PC-9 (cell line): ENCODE measurements around the gene PPP2R2C. TPM values are rescaled to one million over a fixed set of nuclear protein-coding genes. Genes with fewer than 3 reads are reported as not detected.

Experiments used
- BruUV-seq: library from RNA; stranded (reverse); fragments of 400-500 nt; replicated peaks from 2 replicates; lab custom pipeline; 2021; lab: Mats Ljungman, UMichigan
- CTCF ChIA-PET: fragments of 300-600 bp; sonication (Branson Sonifier 250); formaldehyde crosslinking; loops from one replicate; lab custom pipeline; 2022; ENCODE audit warnings: antibody characterized with exemption; lab: Charles Lee
- POLR2A ChIA-PET: fragments of 300-600 bp; sonication (Branson Sonifier 250); formaldehyde crosslinking; loops from one replicate; lab custom pipeline; 2022; ENCODE audit warnings: antibody characterized with exemption; ENCODE audit not compliant: unreplicated experiment; lab: Charles Lee
- DNase-seq, 2 experiments: peaks; one replicate each; pipeline versions ENCODE4 v3.0.0 to v3.0.0-alpha.2; 2015 to 2022; ENCODE audit warnings: mixed read lengths in 1 of 2
- H2AFZ ChIP-seq: fragments of 200-600 bp; sonication (generic); 2 replicates; pipeline ENCODE4 v1.8.1; 2017; ENCODE audit warnings: antibody characterized with exemption
- H3F3A ChIP-seq: fragments of 200-600 bp; sonication (generic); 2 replicates; pipeline ENCODE4 v1.8.1; 2017; ENCODE audit warnings: antibody characterized with exemption, mild to moderate bottlenecking, low read depth; ENCODE audit not compliant: insufficient read depth
- H3K27ac ChIP-seq: fragments of 200-600 bp; sonication (generic); 2 replicates; pipeline ENCODE4 v1.6.1; 2016; ENCODE audit warnings: mixed run types
- H3K27me3 ChIP-seq: fragments of 200-600 bp; sonication (generic); 2 replicates; pipeline ENCODE4 v1.6.1; 2016; ENCODE audit warnings: low read depth, mixed run types; ENCODE audit not compliant: insufficient read depth
- H3K36me3 ChIP-seq: fragments of 200-600 bp; sonication (generic); 2 replicates; pipeline ENCODE4 v1.6.1; 2016; ENCODE audit warnings: low read depth, mixed run types
- H3K4me1 ChIP-seq: fragments of 200-600 bp; sonication (generic); replicated peaks from 2 replicates; pipeline ENCODE4 v1.6.1; 2016; ENCODE audit warnings: mixed run types; ENCODE audit not compliant: insufficient read depth
- H3K4me2 ChIP-seq: fragments of 200-600 bp; sonication (generic); 2 replicates; pipeline ENCODE4 v1.6.1; 2017; ENCODE audit warnings: mixed run types
- H3K4me3 ChIP-seq: fragments of 200-600 bp; sonication (generic); 2 replicates; pipeline ENCODE4 v1.6.1; 2016; ENCODE audit warnings: mixed run types
- H3K79me2 ChIP-seq: fragments of 200-600 bp; sonication (generic); 2 replicates; pipeline ENCODE4 v1.6.1; 2017; ENCODE audit warnings: low read depth, mixed run types
- H3K9me2 ChIP-seq: fragments of 200-600 bp; sonication (generic); 2 replicates; pipeline ENCODE4 v1.8.1; 2017; ENCODE audit warnings: mild to moderate bottlenecking; ENCODE audit not compliant: insufficient read depth
- H3K9me3 ChIP-seq: fragments of 200-600 bp; sonication (generic); 2 replicates; pipeline ENCODE4 v1.8.1; 2016; ENCODE audit warnings: low read depth; ENCODE audit not compliant: insufficient read depth
- H4K20me1 ChIP-seq: fragments of 200-600 bp; sonication (generic); 2 replicates; pipeline ENCODE4 v1.8.1; 2017; ENCODE audit not compliant: insufficient read depth
- EZH2 ChIP-seq: fragments of 200-600 bp; sonication (generic); IDR thresholded peaks from 2 replicates; pipeline ENCODE4 v1.8.0; 2017; ENCODE audit warnings: antibody characterized with exemption, low read depth
- intact Hi-C: fragments of 100-400 bp; cut with micrococcal nuclease; formaldehyde crosslinking; loops from one replicate; pipeline ENCODE4 v1.10.0; 2022; ENCODE audit not compliant: unreplicated experiment
- total RNA-seq: library from RNA; stranded (reverse); gene quantifications from 2 replicates; pipeline ENCODE4 v1.2.3, GENCODE V29; 2021
- TF ChIP-seq, protein P1 (sequence below): fragments of 200-600 bp; sonication (generic); conservative IDR thresholded peaks from 2 replicates; pipeline ENCODE4 v1.6.1; 2017; ENCODE audit warnings: mixed run types, antibody characterized with exemption, mild to moderate bottlenecking, moderate library complexity

Gene PPP2R2C
- total RNA-seq, 1 experiment from 2014 or later, result 40.9 TPM

DNA sequence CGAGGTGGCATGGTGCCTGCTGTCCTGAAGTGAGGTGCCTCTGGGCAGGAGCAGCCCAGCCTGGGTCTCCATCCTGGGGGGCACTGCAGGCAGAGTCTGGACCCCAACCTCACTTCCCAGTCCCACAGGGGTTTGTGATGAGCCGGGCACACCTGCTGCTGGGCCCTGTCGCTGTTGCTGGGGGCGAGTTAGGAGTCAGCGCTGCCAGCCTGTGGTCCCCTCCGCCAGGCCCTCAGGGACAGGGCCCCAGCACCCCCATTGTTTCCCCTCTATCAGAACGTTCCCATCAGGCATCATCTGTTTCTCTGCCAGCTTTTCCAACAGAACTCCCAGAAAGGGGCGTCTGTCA, 179.3 kb downstream of the PPP2R2C start:
- no peaks in the 10 kb centered on the region for H3K36me3 ChIP-seq
- H4K20me1 ChIP-seq, result no peaks in the 10 kb centered on the region
- no peak for DNase-seq
- H2AFZ ChIP-seq, result no peak overlapping the region
- intact Hi-C loops, result no loop called here
- H3K79me2 ChIP-seq, result no peaks in the 10 kb centered on the region
- no peak for TF ChIP-seq EZH2
- TF ChIP-seq, protein P1, sequence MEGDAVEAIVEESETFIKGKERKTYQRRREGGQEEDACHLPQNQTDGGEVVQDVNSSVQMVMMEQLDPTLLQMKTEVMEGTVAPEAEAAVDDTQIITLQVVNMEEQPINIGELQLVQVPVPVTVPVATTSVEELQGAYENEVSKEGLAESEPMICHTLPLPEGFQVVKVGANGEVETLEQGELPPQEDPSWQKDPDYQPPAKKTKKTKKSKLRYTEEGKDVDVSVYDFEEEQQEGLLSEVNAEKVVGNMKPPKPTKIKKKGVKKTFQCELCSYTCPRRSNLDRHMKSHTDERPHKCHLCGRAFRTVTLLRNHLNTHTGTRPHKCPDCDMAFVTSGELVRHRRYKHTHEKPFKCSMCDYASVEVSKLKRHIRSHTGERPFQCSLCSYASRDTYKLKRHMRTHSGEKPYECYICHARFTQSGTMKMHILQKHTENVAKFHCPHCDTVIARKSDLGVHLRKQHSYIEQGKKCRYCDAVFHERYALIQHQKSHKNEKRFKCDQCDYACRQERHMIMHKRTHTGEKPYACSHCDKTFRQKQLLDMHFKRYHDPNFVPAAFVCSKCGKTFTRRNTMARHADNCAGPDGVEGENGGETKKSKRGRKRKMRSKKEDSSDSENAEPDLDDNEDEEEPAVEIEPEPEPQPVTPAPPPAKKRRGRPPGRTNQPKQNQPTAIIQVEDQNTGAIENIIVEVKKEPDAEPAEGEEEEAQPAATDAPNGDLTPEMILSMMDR, result no peak
- no peaks in the 10 kb centered on the region for H3K9me3 ChIP-seq
- no peaks in the 10 kb centered on the region for H3K4me1 ChIP-seq
- H3K27me3 ChIP-seq, result no peaks in the 10 kb centered on the region
- H3K4me3 ChIP-seq, result no peak overlapping the region
- POLR2A ChIA-PET, result no interaction called here
- H3K4me2 ChIP-seq, result no peak overlapping the region
- CTCF ChIA-PET, result no interaction called here
- BruUV-seq, result no TSS peak
- no peaks in the 10 kb centered on the region for H3K9me2 ChIP-seq
- H3K27ac ChIP-seq, result no peak overlapping the region
- H3F3A ChIP-seq, result no peaks in the 10 kb centered on the region

DNA sequence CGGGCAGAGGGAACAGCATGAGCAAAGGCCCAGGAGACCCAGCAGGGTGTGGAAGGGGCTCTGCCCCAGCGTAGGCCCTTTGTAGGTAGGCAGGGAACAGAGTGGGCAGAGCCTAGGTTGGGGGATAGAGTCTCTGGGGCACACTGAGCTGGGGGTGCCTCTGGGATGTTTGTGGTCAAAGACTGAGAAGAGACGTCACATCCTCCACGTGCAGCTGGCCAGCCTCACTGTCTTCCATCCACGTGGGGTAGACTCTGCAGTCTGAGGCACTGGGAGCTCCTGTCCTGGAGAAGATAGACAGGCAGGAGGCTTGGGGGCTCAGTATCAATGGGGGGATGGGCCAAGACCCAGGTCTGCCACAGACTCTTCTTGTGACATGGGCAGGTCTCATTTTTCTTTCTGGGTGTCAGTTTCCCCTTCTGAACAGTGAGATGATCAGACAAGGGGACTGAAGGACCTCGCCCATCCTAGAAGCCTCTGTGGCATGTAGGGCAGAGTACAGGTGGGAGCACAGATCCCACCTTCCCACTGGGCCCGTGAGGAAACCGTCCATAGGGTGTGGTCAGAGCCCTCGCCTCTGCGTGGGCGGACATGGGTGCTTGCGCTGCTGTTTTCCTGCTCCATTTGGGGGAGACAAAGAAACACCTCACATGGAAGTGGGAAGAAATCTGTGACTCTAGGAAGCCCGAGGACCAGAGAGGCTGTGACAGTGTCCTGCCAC, 179.9 kb downstream of the PPP2R2C start:
- H3K9me3 ChIP-seq, result no peaks in the 10 kb centered on the region
- H4K20me1 ChIP-seq, result no peaks in the 10 kb centered on the region
- no peaks in the 10 kb centered on the region for H3K79me2 ChIP-seq
- ChIA-PET POLR2A (no interaction called here), CTCF (no interaction called here)
- DNase-seq, result no peak
- no peak overlapping the region for H2AFZ ChIP-seq
- TF ChIP-seq EZH2, result no peak
- TF ChIP-seq, protein P1, result no peak
- no peaks in the 10 kb centered on the region for H3K36me3 ChIP-seq
- H3K4me2 ChIP-seq, result no peak overlapping the region
- no peaks in the 10 kb centered on the region for H3K27me3 ChIP-seq
- BruUV-seq, result no TSS peak
- intact Hi-C loops, result no loop called here
- H3F3A ChIP-seq, result no peaks in the 10 kb centered on the region
- H3K4me3 ChIP-seq, result no peak overlapping the region
- no peak overlapping the region for H3K27ac ChIP-seq
- no peaks in the 10 kb centered on the region for H3K4me1 ChIP-seq
- no peaks in the 10 kb centered on the region for H3K9me2 ChIP-seq

DNA sequence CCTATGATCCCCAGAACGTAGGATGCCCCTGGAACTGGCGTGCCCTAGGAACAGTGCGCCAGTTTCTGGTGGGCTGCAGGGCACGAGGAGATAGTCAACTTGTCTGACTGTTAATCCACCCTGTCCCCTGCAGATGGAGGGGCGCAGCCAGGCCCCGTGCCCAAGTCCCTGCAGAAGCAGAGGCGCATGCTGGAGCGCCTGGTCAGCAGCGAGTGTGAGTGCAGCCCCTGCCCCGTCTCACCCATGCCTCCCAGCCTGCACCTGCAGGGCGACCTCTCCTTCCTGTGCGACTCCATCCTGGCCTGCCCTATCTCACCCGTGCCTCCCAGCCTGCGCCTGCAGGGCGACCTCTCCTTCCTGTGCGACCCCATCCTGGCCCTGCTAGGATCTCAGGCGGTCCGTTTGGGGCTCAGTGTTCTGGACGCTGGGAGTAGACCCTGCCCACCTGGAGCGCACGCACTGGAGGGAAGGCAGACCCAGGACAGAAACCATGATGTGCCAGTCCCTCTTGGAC, 180.6 kb downstream of the PPP2R2C start:
- no peak overlapping the region for H3K27ac ChIP-seq
- H3K27me3 ChIP-seq, result no peaks in the 10 kb centered on the region
- H3K4me3 ChIP-seq, result no peak overlapping the region
- no peaks in the 10 kb centered on the region for H3K79me2 ChIP-seq
- H3F3A ChIP-seq, result no peaks in the 10 kb centered on the region
- TF ChIP-seq EZH2, result no peak
- TF ChIP-seq, protein P1, result no peak
- DNase-seq, result no peak
- no peak overlapping the region for H3K4me2 ChIP-seq
- POLR2A ChIA-PET, result no interaction called here
- intact Hi-C loops, result no loop called here
- no peaks in the 10 kb centered on the region for H3K9me2 ChIP-seq
- no peak overlapping the region for H2AFZ ChIP-seq
- no peaks in the 10 kb centered on the region for H3K9me3 ChIP-seq
- no peaks in the 10 kb centered on the region for H3K36me3 ChIP-seq
- no peaks in the 10 kb centered on the region for H4K20me1 ChIP-seq
- CTCF ChIA-PET, result no interaction called here
- no peaks in the 10 kb centered on the region for H3K4me1 ChIP-seq
- BruUV-seq, result no TSS peak
